T-helper 1 cell treated with Interleukin-12 subunit alpha and Interleukin-12 subunit beta and Interleukin-4 antibody, amounts not matched to agents 30 μg/mL and 1 μg/mL, for 36 hours (primary cell): Measurements from ENCODE around the gene DTYMK.

Source experiments
- H3K27ac Mint-ChIP-seq: one replicate; pipeline ENCODE4 v1.8.0; 2021; ENCODE audit warnings: mild to moderate bottlenecking, mixed read lengths
- H3K27me3 Mint-ChIP-seq: one replicate; pipeline ENCODE4 v1.8.0; 2021; ENCODE audit warnings: low read depth, mixed read lengths
- H3K36me3 Mint-ChIP-seq: one replicate; pipeline ENCODE4 v1.8.0; 2021; ENCODE audit warnings: low read depth, mixed read lengths
- H3K4me1 Mint-ChIP-seq: one replicate; pipeline ENCODE4 v1.8.0; 2021; ENCODE audit warnings: low read depth, mixed read lengths
- H3K4me3 Mint-ChIP-seq: one replicate; pipeline ENCODE4 v1.8.0; 2021; ENCODE audit warnings: mild to moderate bottlenecking, moderate library complexity, mixed read lengths
- H3K9me3 Mint-ChIP-seq: one replicate; pipeline ENCODE4 v1.8.0; 2021; ENCODE audit warnings: mixed read lengths

DTYMK gene

DNA sequence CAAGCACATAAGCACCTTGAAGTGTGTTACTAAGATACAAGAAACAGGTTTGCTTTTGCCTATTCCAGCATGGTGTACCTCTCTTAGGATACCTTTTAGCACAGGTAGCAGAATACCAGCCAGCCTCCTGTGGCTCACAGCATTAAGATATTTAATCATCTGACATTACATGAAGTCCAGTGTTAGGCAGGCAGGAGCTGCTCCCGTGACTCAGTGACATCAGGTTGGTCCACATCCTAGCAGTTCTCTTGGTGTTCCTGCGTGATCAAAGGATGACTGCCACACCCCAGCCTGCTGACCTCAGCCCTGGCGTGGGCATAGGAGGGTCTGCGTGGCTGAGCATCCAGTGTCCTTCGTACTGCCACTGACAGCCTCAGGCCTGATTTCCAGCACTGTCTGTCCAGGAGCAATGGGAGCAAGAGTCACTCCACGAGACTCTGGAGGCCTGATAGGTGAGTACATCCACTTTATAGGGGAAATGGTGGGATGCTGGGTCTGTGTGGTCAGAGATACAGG, 3.6 kb upstream of the DTYMK start:
- Mint-ChIP-seq H3K4me3 (no peak overlapping the region), H3K27ac (no peak overlapping the region), H3K36me3 (peaks cover 8% of the 10 kb centered on the region)

DNA sequence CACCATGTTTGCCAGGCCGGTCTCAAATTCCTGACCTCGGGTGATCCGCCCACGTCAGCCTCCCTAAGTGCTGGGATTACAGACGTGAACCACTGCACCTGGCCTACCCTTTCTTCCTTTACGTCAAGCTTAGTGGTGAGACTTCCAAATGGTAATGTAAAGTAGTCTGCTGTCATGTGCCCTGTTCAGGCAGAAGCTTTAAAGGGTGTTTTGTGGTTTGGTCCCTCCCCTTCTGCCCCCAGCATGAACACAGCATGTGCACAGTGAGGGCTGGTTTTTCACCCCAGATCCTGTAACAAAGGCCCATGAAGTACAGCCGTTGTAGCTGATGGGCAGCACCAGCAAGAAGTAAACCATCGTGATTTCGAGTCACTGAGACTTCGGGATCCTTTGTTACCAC, 2.7 kb upstream of the DTYMK start:
- peaks cover 9% of the 10 kb centered on the region for H3K36me3 Mint-ChIP-seq
- H3K27ac Mint-ChIP-seq = no peak overlapping the region

More for the DNA sequence above, 3.6 kb upstream of the DTYMK start:
- H3K27me3 Mint-ChIP-seq = no peaks in the 10 kb centered on the region
- H3K4me1 Mint-ChIP-seq = peaks cover 21% of the 10 kb centered on the region
- H3K9me3 Mint-ChIP-seq = no peaks in the 10 kb centered on the region

DNA sequence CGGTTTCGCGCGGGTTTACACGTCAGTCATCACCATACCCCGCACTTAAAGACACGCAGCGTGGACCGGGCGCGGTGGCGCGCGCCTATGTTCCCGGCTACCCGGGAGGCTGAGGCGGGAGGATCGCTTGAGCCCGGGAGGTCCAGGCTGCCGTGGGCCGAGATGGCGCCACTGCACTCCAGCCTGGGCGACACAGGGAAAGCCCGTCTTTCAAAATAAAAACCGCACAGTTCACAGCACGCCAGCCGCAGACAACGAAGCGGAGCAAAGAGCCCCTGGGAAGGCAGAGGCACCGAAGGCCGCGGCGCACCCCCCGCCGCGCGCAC, 328 bp downstream of the DTYMK start:
- H3K27me3 Mint-ChIP-seq = no peaks in the 10 kb centered on the region
- H3K27ac Mint-ChIP-seq = peak overlapping the region; percentile 75
- H3K9me3 Mint-ChIP-seq = no peaks in the 10 kb centered on the region
- H3K36me3 Mint-ChIP-seq = peaks cover 17% of the 10 kb centered on the region
- H3K4me1 Mint-ChIP-seq = peaks cover 27% of the 10 kb centered on the region
- peak overlapping the region; percentile 89 for H3K4me3 Mint-ChIP-seq

More for the DNA sequence above, 2.7 kb upstream of the DTYMK start:
- H3K4me3 Mint-ChIP-seq = peak overlapping the region; percentile 44
- no peaks in the 10 kb centered on the region for H3K27me3 Mint-ChIP-seq
- peaks cover 25% of the 10 kb centered on the region for H3K4me1 Mint-ChIP-seq
- no peaks in the 10 kb centered on the region for H3K9me3 Mint-ChIP-seq

DNA sequence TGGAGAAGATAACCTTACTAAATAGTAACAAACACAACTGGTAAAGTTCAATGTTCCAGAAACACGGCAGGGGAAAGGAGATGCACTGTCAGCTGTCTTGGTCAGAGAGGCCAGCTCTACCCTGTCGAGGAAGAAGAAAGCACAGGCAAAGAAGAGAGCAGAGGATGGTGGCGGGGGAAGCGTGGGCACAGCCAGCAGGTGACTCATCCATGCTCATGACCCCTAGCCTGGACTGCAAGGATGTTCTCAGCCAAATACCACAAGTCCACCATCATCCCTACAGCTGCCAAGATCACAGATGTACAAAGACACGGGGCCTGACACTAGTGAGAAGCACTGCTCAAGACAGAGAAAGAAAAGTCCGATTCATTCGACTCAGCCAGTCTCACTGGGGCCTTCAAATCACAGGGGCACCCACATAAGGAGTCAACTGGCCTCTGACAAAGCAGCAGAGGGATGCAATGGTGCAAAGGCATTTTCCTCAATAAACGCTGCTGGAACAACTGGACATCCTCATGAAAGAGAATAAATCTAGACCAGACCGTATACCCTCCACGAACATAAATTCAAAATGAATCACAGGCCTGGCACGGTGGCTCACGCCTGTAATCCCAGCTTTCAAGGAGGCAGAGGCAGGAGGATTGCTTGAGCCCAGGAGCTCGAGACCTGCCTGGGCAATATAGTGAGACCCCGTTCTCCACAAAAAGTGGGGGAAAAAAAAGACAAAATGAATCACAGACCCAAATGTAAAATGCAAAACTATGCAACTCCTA, 5.6 kb downstream of the DTYMK start:
- Mint-ChIP-seq H3K9me3 (no peaks in the 10 kb centered on the region), H3K4me1 (peaks cover 18% of the 10 kb centered on the region), H3K4me3 (no peak overlapping the region), H3K36me3 (peaks cover 24% of the 10 kb centered on the region), H3K27me3 (no peaks in the 10 kb centered on the region), H3K27ac (peak overlapping the region; percentile 5)

DNA sequence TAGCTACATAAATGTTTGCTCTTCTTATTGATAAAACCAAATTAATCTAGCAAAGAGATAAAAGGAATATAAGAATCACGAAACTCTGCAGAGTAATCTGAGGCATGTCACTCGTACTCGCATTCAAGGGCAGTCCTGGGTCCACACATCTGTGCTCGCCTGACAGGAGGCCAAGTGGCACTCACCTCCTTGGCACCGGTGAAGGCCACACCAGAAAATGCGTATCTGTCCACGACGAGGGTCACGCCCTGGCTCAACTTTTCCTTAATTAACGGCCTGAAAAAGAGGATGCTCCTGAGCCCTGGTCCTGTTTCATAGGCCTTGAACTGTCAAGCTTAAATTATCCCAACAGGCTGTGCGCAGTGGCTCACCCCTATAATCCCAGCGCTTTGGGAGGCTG, 6.6 kb downstream of the DTYMK start:
- Mint-ChIP-seq H3K27me3 (no peaks in the 10 kb centered on the region), H3K36me3 (peaks cover 24% of the 10 kb centered on the region), H3K4me1 (peaks cover 10% of the 10 kb centered on the region), H3K27ac (no peak overlapping the region), H3K9me3 (no peaks in the 10 kb centered on the region), H3K4me3 (no peak overlapping the region)

DNA sequence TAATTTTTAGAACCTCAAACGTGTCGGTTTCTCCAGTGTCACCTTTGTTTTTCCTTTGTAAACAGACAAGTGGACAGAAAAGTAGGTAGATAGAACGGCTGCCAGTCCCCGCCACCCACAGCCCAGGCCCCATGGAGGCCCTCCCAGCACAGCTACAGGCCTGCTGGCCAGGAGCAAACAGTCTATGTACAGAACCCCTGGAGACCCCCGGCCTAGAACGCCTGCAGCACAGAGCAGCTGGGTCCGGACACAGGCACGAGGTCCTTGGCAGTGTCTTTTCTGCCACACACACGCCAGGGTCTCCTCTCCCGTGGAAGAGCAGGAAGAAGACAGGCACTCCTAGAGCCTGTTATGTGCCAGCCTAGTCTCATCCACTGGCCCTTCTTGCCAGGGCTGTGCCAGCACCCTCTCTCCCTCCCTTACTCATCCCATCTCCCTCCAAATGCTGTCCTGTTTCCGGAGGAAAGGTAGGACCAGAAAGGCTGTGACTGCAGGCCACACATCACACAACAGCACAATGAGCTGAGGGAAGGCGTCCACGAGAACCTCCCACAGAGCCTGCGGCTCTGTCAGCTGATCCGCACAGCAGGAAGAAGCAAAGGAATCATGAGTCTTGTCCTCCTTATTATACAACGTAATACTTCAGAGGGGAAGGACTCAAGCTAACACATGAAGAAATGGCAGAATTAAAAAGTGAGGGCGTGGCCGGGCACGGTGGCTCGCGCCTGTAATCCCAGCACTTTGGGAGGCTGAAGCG, 7.7 kb downstream of the DTYMK start:
- Mint-ChIP-seq H3K36me3 (peaks cover 19% of the 10 kb centered on the region), H3K4me3 (no peak overlapping the region), H3K9me3 (no peaks in the 10 kb centered on the region), H3K4me1 (peaks cover 3% of the 10 kb centered on the region), H3K27ac (no peak overlapping the region), H3K27me3 (no peaks in the 10 kb centered on the region)

DNA sequence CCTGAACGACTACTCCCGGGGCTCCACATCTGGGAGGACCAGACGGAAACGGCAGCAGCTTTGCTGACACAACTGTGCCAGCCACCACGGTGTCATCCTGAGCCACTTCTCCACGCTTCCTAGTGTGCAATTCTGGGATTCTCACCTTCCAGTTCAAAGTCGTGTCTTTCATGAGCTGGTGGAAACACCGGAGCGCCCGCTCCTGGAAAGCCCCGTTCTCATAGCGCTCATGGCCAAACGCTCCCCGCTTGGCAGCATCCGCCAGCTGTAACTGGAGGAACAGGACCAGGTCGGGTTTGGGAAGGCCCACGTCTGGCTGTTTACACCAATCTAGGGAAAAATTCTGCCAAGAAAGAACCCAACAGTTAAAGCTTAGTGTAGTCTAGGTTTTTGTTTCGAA, 8.3 kb downstream of the DTYMK start:
- peaks cover 7% of the 10 kb centered on the region for H3K4me1 Mint-ChIP-seq
- H3K36me3 Mint-ChIP-seq = peaks cover 24% of the 10 kb centered on the region
- no peak overlapping the region for H3K27ac Mint-ChIP-seq
- H3K9me3 Mint-ChIP-seq = no peaks in the 10 kb centered on the region
- H3K27me3 Mint-ChIP-seq = no peaks in the 10 kb centered on the region
- no peak overlapping the region for H3K4me3 Mint-ChIP-seq

DNA sequence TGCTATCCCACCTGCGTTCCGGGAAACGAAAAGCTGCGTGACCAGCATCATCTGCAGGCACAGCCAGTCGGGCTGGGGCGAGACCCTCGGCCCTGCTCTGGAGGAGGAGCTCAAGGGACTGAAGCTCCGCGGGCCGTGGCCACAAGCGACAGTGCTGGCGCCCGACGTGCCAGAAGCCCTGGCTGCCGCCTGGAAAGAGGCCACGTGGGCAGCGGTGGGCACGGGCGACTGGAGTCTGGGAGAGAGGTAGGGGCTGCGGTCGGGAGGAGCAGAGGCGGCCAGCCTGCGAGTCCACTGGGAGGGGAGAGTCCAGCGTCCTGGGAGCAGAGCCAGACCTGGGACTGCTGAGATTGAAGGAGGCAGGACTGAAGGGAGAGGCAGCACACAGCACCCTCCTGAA, 9.2 kb downstream of the DTYMK start:
- H3K27ac Mint-ChIP-seq = no peak overlapping the region
- no peaks in the 10 kb centered on the region for H3K9me3 Mint-ChIP-seq
- peaks cover 7% of the 10 kb centered on the region for H3K4me1 Mint-ChIP-seq
- H3K4me3 Mint-ChIP-seq = no peak overlapping the region
- H3K27me3 Mint-ChIP-seq = no peaks in the 10 kb centered on the region
- peaks cover 22% of the 10 kb centered on the region for H3K36me3 Mint-ChIP-seq

DNA sequence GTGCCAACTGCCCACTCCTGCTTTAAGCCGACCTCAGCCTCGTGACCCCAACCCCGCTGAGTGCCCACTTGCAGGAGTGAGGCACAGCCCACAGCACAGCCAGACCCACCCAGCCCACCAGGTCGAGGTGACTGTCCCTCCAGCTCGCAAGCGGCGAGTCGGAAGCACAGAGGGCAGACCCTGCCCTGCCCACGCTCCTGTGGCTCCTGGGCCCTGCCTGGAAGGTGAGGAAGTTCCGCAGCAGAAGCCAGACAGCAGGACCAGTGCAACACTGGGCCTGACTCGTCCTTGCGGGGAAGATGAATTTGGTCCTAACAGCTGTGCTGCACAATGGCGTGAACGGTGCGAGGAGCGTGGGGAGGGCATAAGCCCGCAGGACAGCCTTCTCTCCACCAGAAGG, 9.9 kb downstream of the DTYMK start:
- Mint-ChIP-seq H3K27me3 (no peaks in the 10 kb centered on the region), H3K4me1 (peaks cover 7% of the 10 kb centered on the region), H3K9me3 (no peaks in the 10 kb centered on the region), H3K4me3 (no peak overlapping the region), H3K36me3 (peaks cover 21% of the 10 kb centered on the region), H3K27ac (no peak overlapping the region)

DNA sequence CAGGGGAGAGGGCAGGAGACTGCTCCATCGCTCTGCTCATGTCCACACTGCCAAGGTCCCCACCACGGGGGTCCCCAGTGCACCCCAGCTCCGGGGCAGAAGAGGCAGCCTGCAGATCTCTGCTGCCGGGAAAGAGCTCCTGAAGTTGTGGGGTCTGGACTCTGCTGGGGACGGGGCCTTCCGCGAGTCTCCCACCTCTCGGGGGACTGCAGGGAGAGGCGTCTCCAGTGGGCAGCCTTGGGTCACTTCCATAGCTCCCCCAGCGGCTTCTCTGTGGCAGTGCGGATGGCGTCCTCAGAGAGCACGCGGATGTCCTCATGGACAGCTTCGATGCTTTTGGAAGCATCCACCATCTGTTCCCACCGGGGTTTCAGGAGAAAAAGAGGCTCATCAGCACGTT, 10.7 kb downstream of the DTYMK start:
- Mint-ChIP-seq H3K9me3 (no peaks in the 10 kb centered on the region), H3K4me1 (peaks cover 7% of the 10 kb centered on the region), H3K27ac (no peak overlapping the region), H3K4me3 (no peak overlapping the region), H3K27me3 (no peaks in the 10 kb centered on the region), H3K36me3 (peaks cover 17% of the 10 kb centered on the region)

DNA sequence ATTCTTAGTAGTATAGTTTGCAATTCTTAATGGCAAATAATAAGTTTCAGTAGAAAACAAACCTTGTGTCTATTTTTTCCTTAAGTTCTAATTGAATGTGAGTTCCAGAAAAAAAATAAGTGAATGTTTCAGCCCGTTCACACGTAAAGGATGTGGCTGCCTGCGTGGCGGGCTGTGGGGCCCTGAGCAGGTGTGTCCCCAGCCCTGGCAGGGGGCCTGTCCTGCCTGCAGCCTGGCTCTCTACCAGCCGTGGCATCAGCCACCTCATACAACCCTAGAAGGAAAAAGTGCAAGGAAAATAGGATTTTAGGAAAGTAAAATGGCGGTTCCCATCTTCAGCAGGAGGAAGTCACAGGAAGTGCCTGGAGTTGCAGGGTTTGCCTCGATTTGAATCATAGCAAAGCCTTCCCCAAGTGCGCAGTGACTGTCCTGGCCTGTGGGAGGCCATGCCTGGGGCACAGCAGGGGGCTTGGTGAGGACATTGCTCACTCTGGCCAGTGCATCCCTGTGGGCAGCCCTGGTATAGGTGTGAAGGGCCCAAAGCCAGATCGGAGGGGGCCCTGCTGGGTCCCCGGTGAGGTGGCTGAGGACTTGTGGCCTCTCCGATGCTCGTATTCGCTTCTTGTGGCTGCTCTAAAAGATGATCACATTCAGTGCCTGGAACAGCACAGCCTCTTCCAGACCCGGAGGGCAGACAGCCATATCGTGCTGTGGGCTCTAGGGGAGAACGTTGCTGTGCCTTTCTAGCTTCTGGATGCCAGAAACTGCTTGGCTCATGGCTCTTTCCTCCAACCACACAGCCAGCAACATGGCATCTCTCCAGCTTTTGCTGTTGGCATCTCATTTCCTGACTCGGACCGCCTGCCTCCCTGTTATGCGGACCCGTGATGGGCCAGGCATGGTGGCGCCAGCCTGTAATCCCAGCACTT, 12.6 kb downstream of the DTYMK start:
- H3K4me1 Mint-ChIP-seq = peaks cover 4% of the 10 kb centered on the region
- H3K4me3 Mint-ChIP-seq = no peak overlapping the region
- H3K9me3 Mint-ChIP-seq = no peaks in the 10 kb centered on the region
- H3K27ac Mint-ChIP-seq = no peak overlapping the region
- H3K36me3 Mint-ChIP-seq = peaks cover 9% of the 10 kb centered on the region
- H3K27me3 Mint-ChIP-seq = no peaks in the 10 kb centered on the region

DNA sequence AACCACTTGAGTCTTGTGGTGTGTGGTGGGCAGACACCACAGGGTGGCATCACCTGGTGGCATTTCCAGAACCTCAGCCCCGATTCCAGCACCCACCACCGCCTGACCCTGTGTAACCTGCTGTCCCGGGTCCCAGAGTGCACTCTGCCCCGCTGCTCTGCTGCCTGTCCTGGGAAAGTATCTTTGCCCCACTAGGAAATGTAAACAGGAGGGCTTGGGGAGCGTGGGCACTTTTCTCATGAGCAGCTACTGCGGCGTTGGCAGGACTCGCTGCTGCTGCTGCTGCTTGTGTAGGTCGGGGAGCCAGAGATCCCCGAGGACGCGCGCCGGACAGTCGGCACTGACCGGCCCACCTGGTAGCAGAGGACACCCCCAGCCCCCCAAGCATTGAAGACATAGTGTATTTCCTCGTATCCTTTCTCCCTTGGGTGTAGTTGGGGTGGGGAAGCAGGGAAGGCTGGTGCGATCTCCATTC, 13.4 kb downstream of the DTYMK start:
- Mint-ChIP-seq H3K27ac (peak overlapping the region; percentile 52), H3K27me3 (no peaks in the 10 kb centered on the region), H3K9me3 (no peaks in the 10 kb centered on the region), H3K4me1 (peaks cover 4% of the 10 kb centered on the region), H3K36me3 (peaks cover 9% of the 10 kb centered on the region), H3K4me3 (no peak overlapping the region)

DNA sequence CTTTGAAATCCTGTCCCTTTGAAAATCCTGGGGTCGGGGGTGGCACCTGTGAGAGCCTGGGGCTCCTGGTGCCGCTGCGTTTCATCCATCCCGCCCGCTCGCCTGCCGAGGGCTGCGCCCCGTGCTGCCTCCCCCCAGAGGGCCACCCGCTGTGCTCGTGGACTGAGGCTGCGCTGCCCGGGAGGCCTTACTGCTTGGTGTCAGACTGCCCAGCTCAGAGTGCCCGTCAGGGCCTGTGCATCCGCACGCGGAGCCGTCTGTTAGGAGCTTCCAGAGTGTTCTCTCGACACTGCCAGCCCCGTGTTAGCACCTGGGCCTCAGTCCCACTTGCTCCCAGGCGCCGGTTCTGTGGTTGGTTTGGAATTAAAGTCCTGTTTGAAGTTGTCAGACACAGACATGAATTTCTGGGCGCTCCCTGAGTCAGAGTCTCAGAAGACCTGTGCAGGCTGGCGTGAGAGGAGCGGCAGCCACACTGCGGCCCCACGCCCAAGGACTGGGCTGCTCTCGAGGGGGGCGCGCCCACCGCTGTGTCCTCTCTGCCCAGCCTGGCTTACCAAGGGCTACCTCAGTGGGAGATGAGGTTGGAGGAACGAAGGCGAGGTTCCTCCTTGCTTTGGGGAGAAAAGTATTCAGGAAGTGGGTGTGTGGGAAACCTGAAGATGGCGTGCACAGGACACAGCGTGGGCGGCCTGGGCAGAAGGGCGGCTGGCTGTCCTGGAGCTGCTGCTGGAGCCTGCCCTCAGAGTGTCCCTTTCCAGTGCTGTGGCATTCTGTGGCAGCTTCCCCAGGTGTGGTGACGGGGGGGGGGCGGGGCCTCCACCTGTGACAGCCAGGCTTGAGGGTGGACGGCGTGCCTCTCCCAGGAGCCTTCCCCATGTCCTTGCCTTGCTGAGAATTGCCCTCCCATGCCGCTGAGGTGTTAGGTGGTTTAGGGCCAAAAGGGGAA, 14.1 kb downstream of the DTYMK start:
- peaks cover 9% of the 10 kb centered on the region for H3K36me3 Mint-ChIP-seq
- H3K4me3 Mint-ChIP-seq = no peak overlapping the region
- H3K4me1 Mint-ChIP-seq = peaks cover 4% of the 10 kb centered on the region
- H3K9me3 Mint-ChIP-seq = no peaks in the 10 kb centered on the region
- no peak overlapping the region for H3K27ac Mint-ChIP-seq
- no peaks in the 10 kb centered on the region for H3K27me3 Mint-ChIP-seq
